CD4-positive, alpha-beta T cell treated with Interleukin-21 for 1 hour (primary cell): Measurements from ENCODE around the gene NRXN3.

Source experiments
- DNase-seq: peaks from one replicate; pipeline ENCODE4 v3.0.0-alpha.2; 2020

NRXN3 gene

GRCh38 chr14:78848234-78848820 is 678.2 kb downstream of the NRXN3 start:
- peak; percentile 9 for DNase-seq

GRCh38 chr14:78849952-78850351 is 679.8 kb downstream of the NRXN3 start:
- no peak for DNase-seq

- no peak for DNase-seq
Observed at GRCh38 chr14:78851189-78851588, 681.0 kb downstream of the NRXN3 start.

- DNase-seq, result no peak
Observed at GRCh38 chr14:78852040-78852439, 681.9 kb downstream of the NRXN3 start.

GRCh38 chr14:78857974-78858373 is 687.8 kb downstream of the NRXN3 start:
- no peak for DNase-seq

- no peak for DNase-seq
Observed at GRCh38 chr14:78863143-78863542, 693.0 kb downstream of the NRXN3 start.

GRCh38 chr14:78872837-78873236 is 702.7 kb downstream of the NRXN3 start:
- DNase-seq, result no peak

GRCh38 chr14:78873581-78873980 is 703.4 kb downstream of the NRXN3 start:
- no peak for DNase-seq

- DNase-seq, result no peak
Observed at GRCh38 chr14:78875049-78875448, 704.9 kb downstream of the NRXN3 start.

- no peak for DNase-seq
Observed at GRCh38 chr14:78885884-78886283, 715.7 kb downstream of the NRXN3 start.

GRCh38 chr14:78897443-78897842 is 727.3 kb downstream of the NRXN3 start:
- no peak for DNase-seq

- DNase-seq, result no peak
Observed at GRCh38 chr14:78902010-78902623, 731.9 kb downstream of the NRXN3 start.

- DNase-seq, result no peak
Observed at GRCh38 chr14:78904094-78904493, 733.9 kb downstream of the NRXN3 start.

GRCh38 chr14:78917462-78917861 is 747.3 kb downstream of the NRXN3 start:
- DNase-seq, result no peak

GRCh38 chr14:78921856-78922255 is 751.7 kb downstream of the NRXN3 start:
- no peak for DNase-seq

GRCh38 chr14:78927261-78927660 is 757.1 kb downstream of the NRXN3 start:
- DNase-seq, result no peak

- DNase-seq, result no peak
Observed at GRCh38 chr14:78933166-78933565, 763.0 kb downstream of the NRXN3 start.

- DNase-seq, result no peak
Observed at GRCh38 chr14:78933948-78934524, 763.9 kb downstream of the NRXN3 start.

GRCh38 chr14:78946949-78947348 is 776.8 kb downstream of the NRXN3 start:
- DNase-seq, result no peak

- DNase-seq, result no peak
Observed at GRCh38 chr14:78947681-78948080, 777.5 kb downstream of the NRXN3 start.

- DNase-seq, result no peak
Observed at GRCh38 chr14:78950649-78951048, 780.5 kb downstream of the NRXN3 start.

- no peak for DNase-seq
Observed at GRCh38 chr14:78951602-78952001, 781.4 kb downstream of the NRXN3 start.

GRCh38 chr14:78959674-78960264 is 789.6 kb downstream of the NRXN3 start:
- DNase-seq, result peak; percentile 37

GRCh38 chr14:78967111-78967809 is 797.1 kb downstream of the NRXN3 start:
- DNase-seq, result no peak
